ENCODE results near the gene MKRN2.
"Not testable (repeated sequence)": the region's sequence is repeated elsewhere in the genome, so short reads cannot be mapped to it uniquely, and the experiment has no call there.

Gene MKRN2

DNA sequence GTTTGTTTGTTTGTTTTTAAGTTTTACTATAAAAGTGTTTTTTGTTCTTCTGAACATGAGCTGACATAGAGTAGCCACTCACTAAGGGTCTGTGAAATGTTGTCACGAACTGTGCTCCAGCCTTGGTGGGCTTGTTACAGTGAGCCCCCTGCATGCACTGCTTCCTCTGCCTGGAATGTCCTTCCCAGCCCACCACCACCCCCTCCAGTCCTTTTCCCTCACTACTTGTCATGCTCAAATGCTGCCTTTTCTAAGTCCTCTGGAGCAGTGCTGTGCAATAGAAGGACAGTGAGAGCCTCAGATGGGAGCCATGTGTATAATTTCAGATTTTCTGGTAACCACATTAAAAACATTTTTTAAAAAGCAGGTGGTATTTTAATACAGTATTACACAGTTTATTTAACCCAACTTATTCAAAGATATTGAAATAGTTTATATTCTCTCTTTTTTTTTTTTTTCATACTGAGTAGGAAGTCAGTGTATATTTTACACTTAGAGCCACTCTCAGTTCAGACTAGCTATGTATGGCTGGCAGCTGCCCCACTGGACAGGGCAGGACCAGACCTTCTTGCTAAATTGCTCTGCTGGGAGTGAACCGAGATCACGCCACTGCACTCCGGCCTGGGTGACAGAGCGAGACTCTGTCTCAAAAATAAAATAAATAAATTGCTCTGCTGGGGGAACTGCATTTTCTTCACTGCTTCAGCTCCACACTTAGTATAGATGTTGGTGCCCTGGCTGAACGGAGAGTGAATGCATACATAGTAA is 38.4 kb upstream of the MKRN2 start:
- no peak for TF ChIP-seq Cebpa-rat (IDR thresholded peaks at IDR 0.05)
- Histone ChIP-seq H3K36me3 (peaks cover 38 to 99% (median 74%) of the 10 kb centered on the region in 11 experiments), H3K4me1 (no peaks in the 10 kb centered on the region), H3K27me3 (no peaks in the 10 kb centered on the region), H3K4me2 (no peak overlapping the region), H3K9me3 (replicated peaks in 1 of 11) (no peaks in the 10 kb centered on the region), H4K20me1 (peaks cover 0 to 11% (median 0%) of the 10 kb centered on the region in 11 experiments; a peak in 5 of 22 replicates), H3K4me3 (no peak overlapping the region), H3K27ac (no peak overlapping the region), H3K9ac (no peak overlapping the region)

DNA sequence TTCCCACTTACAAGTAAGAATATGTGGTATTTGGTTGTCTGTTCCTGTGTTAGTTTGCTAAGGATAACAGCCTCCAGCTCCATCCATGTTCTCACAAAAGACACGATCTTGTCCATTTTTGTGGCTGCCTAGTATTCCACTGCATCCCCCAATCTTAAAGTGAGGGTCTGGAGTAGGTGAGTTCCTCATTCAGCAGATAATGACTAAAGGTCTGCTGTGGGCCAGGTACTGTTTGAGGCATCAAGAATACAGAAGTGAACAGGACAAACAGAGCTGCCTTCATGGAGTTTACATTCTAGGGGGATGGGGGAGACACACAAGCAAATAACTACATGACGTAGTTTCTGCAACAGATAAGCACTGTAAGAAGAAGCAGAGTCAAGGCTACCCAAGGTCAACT is 35.9 kb upstream of the MKRN2 start:
- H3K9ac ChIP-seq: no peak overlapping the region
- H3K4me1 ChIP-seq: no peaks in the 10 kb centered on the region
- no peak overlapping the region for H3K4me2 ChIP-seq
- no peak overlapping the region for H3K27ac ChIP-seq
- H3K9me3 ChIP-seq (replicated peaks in 1 of 11): no peaks in the 10 kb centered on the region
- H4K20me1 ChIP-seq: peaks cover 0 to 8% (median 0%) of the 10 kb centered on the region in 11 experiments; a peak in 3 of 22 replicates
- no peak for TF ChIP-seq Cebpa-rat (IDR thresholded peaks at IDR 0.05)
- no peaks in the 10 kb centered on the region for H3K27me3 ChIP-seq
- H3K4me3 ChIP-seq: no peak overlapping the region
- H3K36me3 ChIP-seq: peaks cover 51 to 100% (median 77%) of the 10 kb centered on the region in 11 experiments

DNA sequence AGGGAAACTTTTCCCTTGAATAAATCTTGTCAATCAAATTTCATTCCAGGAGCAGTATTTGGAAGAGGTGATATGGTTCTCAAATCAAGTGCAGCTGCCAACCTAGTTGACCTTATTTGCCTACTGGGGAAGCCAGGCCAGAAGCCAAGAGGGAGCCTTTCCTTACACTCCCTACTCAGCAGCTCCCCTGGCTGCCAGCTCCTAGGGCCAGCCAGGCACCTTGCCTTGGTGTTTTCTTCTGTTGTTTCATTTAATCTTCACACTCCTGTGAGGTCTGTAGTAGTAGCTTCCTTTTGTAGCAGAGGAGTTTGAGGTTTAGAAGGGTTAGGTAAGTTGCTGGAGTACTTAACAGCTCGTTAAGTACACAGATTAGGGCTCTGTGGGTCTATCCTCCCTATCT is 34.2 kb upstream of the MKRN2 start:
- no peaks in the 10 kb centered on the region for H3K4me1 ChIP-seq
- H3K36me3 ChIP-seq: peaks cover 66 to 100% (median 93%) of the 10 kb centered on the region in 11 experiments
- H3K9ac ChIP-seq: no peak overlapping the region
- no peak overlapping the region for H3K27ac ChIP-seq
- no peak overlapping the region for H3K4me3 ChIP-seq
- TF ChIP-seq Cebpa-rat (IDR thresholded peaks at IDR 0.05): no peak
- H3K27me3 ChIP-seq: no peaks in the 10 kb centered on the region
- no peak overlapping the region for H3K4me2 ChIP-seq
- no peaks in the 10 kb centered on the region for H3K9me3 ChIP-seq (replicated peaks in 1 of 11)
- peaks cover 0 to 8% (median 0%) of the 10 kb centered on the region in 11 experiments; a peak in 3 of 22 replicates for H4K20me1 ChIP-seq

DNA sequence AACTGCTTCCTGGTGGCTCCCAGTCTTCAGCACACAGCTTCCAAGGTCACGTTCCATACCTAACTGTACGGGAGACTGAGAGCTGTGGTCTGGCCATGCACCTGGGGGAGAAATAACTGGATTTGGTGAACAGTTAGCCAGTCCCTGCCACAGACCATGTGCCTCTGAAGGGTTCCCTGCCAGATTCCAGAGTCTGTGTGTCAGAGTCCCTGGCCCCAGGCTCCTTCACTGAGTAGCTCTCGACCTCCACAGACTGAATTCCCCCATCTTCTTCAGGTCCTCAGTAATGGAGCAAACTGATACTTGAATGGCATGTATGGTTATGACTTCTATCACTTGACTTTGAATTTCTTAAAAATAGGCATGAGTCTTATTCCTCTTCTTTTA is 29.1 kb upstream of the MKRN2 start:
- Histone ChIP-seq H3K9me3 (replicated peaks in 1 of 11) (no peaks in the 10 kb centered on the region), H3K4me3 (no peak overlapping the region), H3K4me1 (no peaks in the 10 kb centered on the region), H4K20me1 (peaks cover 0 to 8% (median 0%) of the 10 kb centered on the region in 11 experiments; a peak in 3 of 22 replicates), H3K36me3 (peaks cover 70 to 100% (median 97%) of the 10 kb centered on the region in 11 experiments), H3K4me2 (no peak overlapping the region), H3K9ac (no peak overlapping the region), H3K27ac (no peak overlapping the region), H3K27me3 (no peaks in the 10 kb centered on the region)
- TF ChIP-seq Cebpa-rat (IDR thresholded peaks at IDR 0.05): no peak

DNA sequence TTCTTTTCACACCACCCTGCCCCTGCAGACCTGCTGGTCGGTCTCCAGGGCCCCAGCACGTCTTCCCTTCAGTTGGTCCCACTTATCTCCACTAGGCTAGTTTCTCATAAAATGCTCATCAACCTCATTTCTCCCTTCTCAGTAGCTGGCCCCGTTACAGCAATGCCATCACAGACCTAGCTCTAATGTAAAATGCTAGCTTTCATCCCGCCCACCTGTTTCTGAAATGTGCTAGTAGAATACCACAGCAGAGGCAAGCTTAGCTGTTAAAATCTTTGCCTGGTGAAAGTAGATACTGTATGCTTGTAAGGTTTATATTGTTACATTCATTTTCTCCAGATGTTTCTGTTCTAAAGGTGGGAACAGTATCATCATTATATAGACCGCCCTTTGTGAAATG is 24.7 kb upstream of the MKRN2 start:
- Histone ChIP-seq H3K36me3 (peaks cover 48 to 83% (median 71%) of the 10 kb centered on the region in 11 experiments), H3K27ac (no peak overlapping the region), H3K27me3 (no peaks in the 10 kb centered on the region), H3K9ac (no peak overlapping the region), H3K4me2 (no peak overlapping the region), H3K4me1 (no peaks in the 10 kb centered on the region), H4K20me1 (peaks cover 0 to 6% (median 0%) of the 10 kb centered on the region in 11 experiments; a peak in 3 of 22 replicates), H3K9me3 (replicated peaks in 1 of 11) (no peaks in the 10 kb centered on the region), H3K4me3 (no peak overlapping the region)
- TF ChIP-seq Cebpa-rat (IDR thresholded peaks at IDR 0.05): no peak

DNA sequence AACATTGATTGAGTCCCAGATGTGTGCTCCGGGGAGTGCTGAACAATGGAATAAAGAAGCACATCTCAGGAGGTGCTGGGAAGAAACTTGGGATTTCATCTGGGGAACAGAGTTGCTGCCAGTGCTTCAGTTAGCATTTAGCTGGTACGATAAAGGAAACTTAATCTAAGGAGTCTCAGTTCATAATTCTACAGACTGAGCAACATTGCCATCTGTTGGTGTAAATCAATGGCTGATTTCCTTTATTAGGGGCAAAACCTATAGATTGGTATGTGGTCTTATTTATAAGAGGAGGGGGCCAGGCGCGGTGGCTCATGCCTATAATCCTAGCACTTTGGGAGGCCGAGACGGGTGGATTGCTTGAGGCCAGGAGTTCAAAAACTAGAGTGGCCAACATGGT is 20.5 kb upstream of the MKRN2 start:
- H3K9ac ChIP-seq: no peak overlapping the region
- TF ChIP-seq Cebpa-rat (IDR thresholded peaks at IDR 0.05): no peak
- no peaks in the 10 kb centered on the region for H3K27me3 ChIP-seq
- H3K4me1 ChIP-seq: no peaks in the 10 kb centered on the region
- no peak overlapping the region for H3K4me2 ChIP-seq
- no peak overlapping the region for H3K4me3 ChIP-seq
- H3K9me3 ChIP-seq (replicated peaks in 1 of 11): no peaks in the 10 kb centered on the region
- H3K36me3 ChIP-seq: peaks cover 28 to 69% (median 53%) of the 10 kb centered on the region in 11 experiments
- H4K20me1 ChIP-seq: peaks cover 0 to 6% (median 0%) of the 10 kb centered on the region in 11 experiments; a peak in 2 of 22 replicates
- H3K27ac ChIP-seq: no peak overlapping the region

DNA sequence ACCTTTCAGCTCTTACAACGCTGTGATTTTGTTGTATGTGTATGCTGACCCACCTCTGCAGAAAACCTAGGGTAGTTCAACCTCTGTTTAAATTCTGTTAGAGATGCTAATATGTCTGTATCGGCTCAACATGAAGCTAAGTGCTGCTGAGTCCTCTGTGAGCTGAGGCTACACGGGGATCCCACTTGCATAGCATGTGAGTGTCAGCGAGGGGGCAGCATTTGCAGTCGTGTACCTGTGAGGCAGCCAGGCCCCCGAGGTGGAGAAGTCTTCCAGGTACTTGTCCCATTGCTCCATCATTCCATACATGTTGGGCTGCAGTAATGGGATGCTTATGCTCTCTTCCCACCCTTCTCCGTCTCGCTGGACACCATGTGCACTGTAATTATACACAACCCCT is 15.3 kb upstream of the MKRN2 start:
- Histone ChIP-seq H3K9me3 (replicated peaks in 1 of 11) (no peaks in the 10 kb centered on the region), H3K27ac (no peak overlapping the region), H3K4me2 (no peak overlapping the region), H3K27me3 (no peaks in the 10 kb centered on the region), H3K4me1 (peaks cover 0 to 6% (median 0%) of the 10 kb centered on the region in 10 experiments; a peak in 3 of 20 replicates), H3K4me3 (no peak overlapping the region), H4K20me1 (peaks cover 0 to 5% (median 0%) of the 10 kb centered on the region in 11 experiments; a peak in 2 of 22 replicates), H3K36me3 (peaks cover 14 to 51% (median 33%) of the 10 kb centered on the region in 11 experiments; a peak in 20 of 22 replicates), H3K9ac (no peak overlapping the region)
- TF ChIP-seq Cebpa-rat (IDR thresholded peaks at IDR 0.05): no peak

DNA sequence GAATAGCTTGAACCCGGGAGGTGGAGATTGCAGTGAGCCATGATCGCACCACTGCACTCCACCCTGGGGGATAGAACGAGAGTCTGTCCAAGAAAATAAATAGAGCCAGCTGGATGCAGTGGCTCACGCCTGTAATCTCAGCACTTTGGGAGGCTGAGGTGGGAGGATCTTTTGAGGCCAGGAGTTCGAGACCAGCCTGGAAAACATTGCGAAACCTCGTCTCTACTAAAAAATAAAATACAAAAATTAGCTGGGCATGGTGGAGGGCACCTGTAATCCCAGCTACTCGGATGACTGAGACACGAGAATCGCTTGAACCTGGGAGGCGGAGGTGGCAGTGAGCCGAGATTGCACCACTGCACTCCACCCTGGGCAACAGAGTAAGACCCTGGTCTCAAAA is 13.4 kb upstream of the MKRN2 start:
- H4K20me1 ChIP-seq; H3K4me1 ChIP-seq; H3K9me3 ChIP-seq (replicated peaks in 1 of 11); H3K27me3 ChIP-seq; H3K4me3 ChIP-seq; H3K9ac ChIP-seq; H3K4me2 ChIP-seq; H3K27ac ChIP-seq: not testable (repeated sequence)
- peak in 5 of 11 experiments; percentile 30 to 75 (median 42); a peak in 6 of 22 replicates for TF ChIP-seq Cebpa-rat (IDR thresholded peaks at IDR 0.05)
- H3K36me3 ChIP-seq: peaks cover 14 to 47% (median 33%) of the 10 kb centered on the region in 11 experiments; a peak in 20 of 22 replicates

DNA sequence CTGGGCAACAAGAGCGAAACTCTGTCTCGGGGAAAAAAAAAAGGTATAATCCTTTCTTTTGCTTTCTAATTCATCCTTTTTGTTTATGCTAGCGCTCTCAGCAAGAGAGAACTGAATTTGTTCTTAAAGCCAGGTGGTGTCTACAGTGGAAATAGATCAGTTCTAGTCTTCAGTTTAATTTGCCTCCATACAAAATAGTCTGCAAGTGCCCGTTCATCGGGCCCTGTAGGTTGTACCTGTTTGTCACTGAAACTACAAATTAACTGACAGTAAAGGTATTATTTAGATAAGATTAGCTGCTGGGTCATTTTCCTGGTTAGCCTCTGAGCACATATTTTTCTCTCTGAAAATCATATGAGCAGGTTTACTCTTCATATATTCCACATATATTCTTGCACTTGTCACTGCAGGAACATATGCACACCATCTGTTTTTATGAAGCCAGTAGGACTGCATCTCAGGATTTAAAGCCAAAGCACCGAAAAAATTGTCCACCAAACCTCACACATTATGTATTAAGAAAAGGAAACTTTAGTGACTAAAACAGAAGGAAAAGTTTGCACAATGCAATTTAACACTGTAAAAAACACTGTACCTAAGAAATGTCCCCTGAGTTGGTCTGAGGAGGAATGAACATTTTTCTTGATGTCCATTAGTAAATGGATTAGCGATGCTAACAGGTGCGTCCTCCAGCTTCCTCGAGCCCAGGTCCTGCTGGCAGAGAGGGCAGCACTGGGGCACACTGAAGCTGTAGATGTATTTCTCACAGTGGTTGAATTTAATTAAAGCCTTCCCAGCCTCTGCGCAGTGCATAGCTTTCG is 12.0 kb upstream of the MKRN2 start:
- Histone ChIP-seq H3K4me1 (peaks cover 0 to 6% (median 0%) of the 10 kb centered on the region in 10 experiments; a peak in 3 of 20 replicates), H3K4me2 (no peak overlapping the region), H3K36me3 (peaks cover 11 to 33% (median 22%) of the 10 kb centered on the region in 11 experiments; a peak in 20 of 22 replicates), H3K27me3 (no peaks in the 10 kb centered on the region), H3K9me3 (replicated peaks in 1 of 11) (no peaks in the 10 kb centered on the region), H3K9ac (no peak overlapping the region), H4K20me1 (no peaks in the 10 kb centered on the region), H3K4me3 (no peak overlapping the region), H3K27ac (no peak overlapping the region)
- TF ChIP-seq Cebpa-rat (IDR thresholded peaks at IDR 0.05): no peak

All from BLaER1 treated with 17β-estradiol and CSF1 and Interleukin-3, amounts not matched to agents 10 nM and 100 nM (cell line).